HepG2 (cell line): ENCODE measurements around the gene AUP1. TPM values are rescaled to one million over a fixed set of nuclear protein-coding genes. Genes with fewer than 3 reads are reported as not detected.

ENCODE experiments used
- DZIP1 ChIP-seq: sonication (generic); formaldehyde crosslinking; IDR thresholded peaks from 2 replicates; pipeline ENCODE4 v1.5.0; 2020; ENCODE audit warnings: mild to moderate bottlenecking, missing genetic modification reagents
- ELF1 ChIP-seq: sonication (generic); formaldehyde crosslinking; IDR thresholded peaks from 2 replicates; pipeline ENCODE4 v1.4.0; 2020; ENCODE audit warnings: missing genetic modification reagents
- HNF1B ChIP-seq: sonication (generic); formaldehyde crosslinking; IDR thresholded peaks from 2 replicates; pipeline ENCODE4 v1.5.1; 2020; ENCODE audit warnings: mild to moderate bottlenecking, moderate library complexity, missing genetic modification reagents
- MBNL3 ChIP-seq: fragments of 250-450 bp; sonication (Bioruptor Pico); conservative IDR thresholded peaks from 2 replicates; pipeline ENCODE4 v1.8.0; 2022; ENCODE audit warnings: mild to moderate bottlenecking, inconsistent platforms
- MLXIP ChIP-seq: sonication (generic); formaldehyde crosslinking; IDR thresholded peaks from 2 replicates; pipeline ENCODE4 v1.9.0; 2021; ENCODE audit warnings: missing genetic modification reagents, borderline replicate concordance
- PREB ChIP-seq: sonication (generic); formaldehyde crosslinking; IDR thresholded peaks from 2 replicates; pipeline ENCODE4 v1.4.0; 2020; ENCODE audit warnings: missing genetic modification reagents
- RARA ChIP-seq: IDR thresholded peaks from 2 replicates; pipeline ENCODE4 v1.6.1; 2016; ENCODE audit warnings: missing genetic modification reagents, missing compliant biosample characterization
- RARG ChIP-seq: sonication (generic); formaldehyde crosslinking; IDR thresholded peaks from 2 replicates; pipeline ENCODE4 v1.4.0; 2020; ENCODE audit warnings: low read depth, mild to moderate bottlenecking, missing genetic modification reagents
- ZBTB8A ChIP-seq: sonication (generic); formaldehyde crosslinking; IDR thresholded peaks from 2 replicates; pipeline ENCODE4 v1.4.0; 2020; ENCODE audit warnings: mild to moderate bottlenecking, low read depth, missing genetic modification reagents, borderline replicate concordance
- ZFP41 ChIP-seq: sonication (generic); formaldehyde crosslinking; IDR thresholded peaks from 2 replicates; pipeline ENCODE4 v1.4.0; 2020; ENCODE audit warnings: mild to moderate bottlenecking, missing genetic modification reagents, borderline replicate concordance
- ZNF160 ChIP-seq: sonication (generic); formaldehyde crosslinking; IDR thresholded peaks from 2 replicates; pipeline ENCODE4 v1.8.0; 2022; ENCODE audit warnings: mild to moderate bottlenecking, inconsistent platforms, missing genetic modification reagents
- ZNF280D ChIP-seq: sonication (generic); formaldehyde crosslinking; IDR thresholded peaks from 2 replicates; pipeline ENCODE4 v1.5.1; 2020; ENCODE audit warnings: mild to moderate bottlenecking, missing genetic modification reagents
- ZUFSP ChIP-seq: sonication (generic); formaldehyde crosslinking; IDR thresholded peaks from 2 replicates; pipeline ENCODE4 v1.9.0; 2021; ENCODE audit warnings: missing genetic modification reagents, mild to moderate bottlenecking, borderline replicate concordance
- polyA plus RNA-seq, 8 experiments: library from polyadenylated mRNA; depleted of rRNA in 3 of 8; stranded (reverse) in 7 of 8; unstranded in 1 of 8; fragments of >200 nt; fragmentation: Illumina TruSeq in 4 of 8; extraction: Trizol in 4 of 8; gene quantifications; 2 replicates each; pipeline versions ENCODE4 v1.2.1 to v1.2.3, GENCODE V29; 2011 to 2016; ENCODE audit warnings: low read depth in 4 of 8, missing spikeins in 1 of 8, mixed read lengths in 1 of 8; ENCODE audit not compliant: insufficient read depth in 1 of 8
- total RNA-seq, 5 experiments: library from RNA; depleted of rRNA; stranded (reverse); fragments of >200 nt; fragmentation: Illumina TruSeq; extraction: Trizol; gene quantifications; 2 replicates each; pipeline ENCODE4 v1.2.3, GENCODE V29; 2016; ENCODE audit warnings: low read depth in 1 of 5

AUP1 gene
- total and polyA plus RNA-seq, 2 of the 13 experiments (the other 11 are each of a cell fraction or from before 2014, with no cell fraction given): 174 to 267 TPM

GRCh38 chr2:74502720-74503505, 26.6 kb downstream of the AUP1 start (continued):
- no peak for TF ChIP-seq MLXIP (CRISPR knock-in tag)
- no peak; the same call in 1 of the 2 replicates for TF ChIP-seq ZBTB8A (CRISPR knock-in tag)
- peak; percentile 88 for TF ChIP-seq HNF1B (CRISPR knock-in tag)
- TF ChIP-seq ELF1 (CRISPR knock-in tag): peak; percentile 86
- no peak for TF ChIP-seq RARA (CRISPR knock-in tag)
- no peak for TF ChIP-seq MBNL3 (CRISPR knock-in tag)
- TF ChIP-seq RARG: 0 out of 2 replicates have a peak, but pooled peaks have one; percentile 50
- 0 out of 2 replicates have a peak, but pooled peaks have one; percentile 34 for TF ChIP-seq ZFP41 (CRISPR knock-in tag)
- peak; percentile 87 for TF ChIP-seq DZIP1 (CRISPR knock-in tag)
- 0 out of 2 replicates have a peak, but pooled peaks have one; percentile 54 for TF ChIP-seq PREB
- TF ChIP-seq ZNF280D: peak; percentile 79; the same call in 1 of the 2 replicates
- no peak for TF ChIP-seq ZUFSP (CRISPR knock-in tag)
- TF ChIP-seq ZNF160 (CRISPR knock-in tag): peak; percentile 73
